IMR-90 (cell line): ENCODE measurements around the gene NCAPD3. TPM values are rescaled to one million over a fixed set of nuclear protein-coding genes. Genes with fewer than 3 reads are reported as not detected.
"Not testable (repeated sequence)": the region's sequence is repeated elsewhere in the genome, so short reads cannot be mapped to it uniquely, and the experiment has no call there.

ENCODE experiments used
- ATAC-seq: fragments of 200-7000 bp; cut with Tn5 transposase; 2 replicates; pipeline ENCODE4 v1.9.1; 2020; ENCODE audit warnings: low read depth, mild to moderate bottlenecking, moderate library complexity
- BruUV-seq: library from RNA; stranded (reverse); fragments of 400-500 nt; replicated peaks from 2 replicates; lab custom pipeline; 2021; lab: Mats Ljungman, UMichigan
- CTCF ChIA-PET: fragments of 300-600 bp; formaldehyde crosslinking; extraction: SDS; loops from one replicate; lab custom pipeline; 2021; ENCODE audit warnings: antibody characterized with exemption; lab: Yijun Ruan, JAX
- POLR2A ChIA-PET: fragments of 300-600 bp; sonication (Branson Sonifier 250); formaldehyde crosslinking; loops from one replicate; lab custom pipeline; 2022; ENCODE audit warnings: antibody characterized with exemption; ENCODE audit not compliant: unreplicated experiment; lab: Charles Lee
- DNase-seq: peaks from one replicate; pipeline ENCODE4 v3.0.0; 2013
- H2AFZ ChIP-seq: replicated peaks from 2 replicates; pipeline ENCODE3; 2013; ENCODE audit warnings: low read length, mild to moderate bottlenecking; ENCODE audit not compliant: poor library complexity
- H2AK5ac ChIP-seq: 2 replicates; pipeline ENCODE4 v1.6.1; 2013; ENCODE audit warnings: low read depth, low read length, inconsistent platforms
- H2AK9ac ChIP-seq: replicated peaks from 2 replicates; pipeline ENCODE3; 2013; ENCODE audit warnings: mild to moderate bottlenecking, low read depth, low read length, moderate library complexity; ENCODE audit not compliant: poor library complexity
- H2BK120ac ChIP-seq: 2 replicates; pipeline ENCODE4 v1.6.1; 2013; ENCODE audit warnings: low read depth, low read length, inconsistent platforms
- H2BK15ac ChIP-seq: 3 replicates; pipeline ENCODE4 v1.6.1; 2013; ENCODE audit warnings: low read depth, low read length, inconsistent platforms
- H2BK20ac ChIP-seq: 2 replicates; pipeline ENCODE4 v1.6.1; 2013; ENCODE audit warnings: low read depth, mild to moderate bottlenecking, inconsistent platforms, low read length, moderate library complexity
- H2BK5ac ChIP-seq: 2 replicates; pipeline ENCODE4 v1.6.1; 2013; ENCODE audit warnings: mild to moderate bottlenecking, low read depth, low read length, inconsistent platforms; ENCODE audit not compliant: poor library complexity, severe bottlenecking
- H3K14ac ChIP-seq: replicated peaks from 2 replicates; pipeline ENCODE4 v1.6.1; 2013; ENCODE audit warnings: low read depth, low read length, inconsistent platforms
- H3K18ac ChIP-seq: 2 replicates; pipeline ENCODE4 v1.6.1; 2013; ENCODE audit warnings: low read depth, low read length, control low read depth
- H3K23ac ChIP-seq: 2 replicates; pipeline ENCODE4 v1.6.1; 2013; ENCODE audit warnings: low read depth, low read length, inconsistent platforms
- H3K27ac ChIP-seq: 2 replicates; pipeline ENCODE4 v1.5.1; 2013; ENCODE audit warnings: mild to moderate bottlenecking, control low read depth, low read length; ENCODE audit not compliant: insufficient read depth
- H3K27me3 ChIP-seq: 2 replicates; pipeline ENCODE4 v1.6.1; 2013; ENCODE audit warnings: low read length; ENCODE audit not compliant: control insufficient read depth, insufficient read depth
- H3K36me3 ChIP-seq: 2 replicates; pipeline ENCODE4 v1.6.1; 2013; ENCODE audit warnings: low read length, mixed read lengths; ENCODE audit not compliant: control insufficient read depth, insufficient read depth
- H3K4ac ChIP-seq: 2 replicates; pipeline ENCODE4 v1.6.1; 2013; ENCODE audit warnings: low read depth, low read length, inconsistent platforms
- H3K4me1 ChIP-seq: 2 replicates; pipeline ENCODE4 v1.6.1; 2013; ENCODE audit warnings: low read length, mixed read lengths; ENCODE audit not compliant: control insufficient read depth, insufficient read depth
- H3K4me2 ChIP-seq: 2 replicates; pipeline ENCODE4 v1.6.1; 2013; ENCODE audit warnings: low read depth, mild to moderate bottlenecking, control low read depth, low read length, moderate library complexity
- H3K4me3 ChIP-seq: 2 replicates; pipeline ENCODE4 v1.5.1; 2013; ENCODE audit warnings: low read depth, mild to moderate bottlenecking, control low read depth, low read length, moderate library complexity; ENCODE audit not compliant: insufficient read depth
- H3K56ac ChIP-seq: 2 replicates; pipeline ENCODE4 v1.6.1; 2013; ENCODE audit warnings: low read length, inconsistent platforms; ENCODE audit not compliant: insufficient read depth; ENCODE audit errors: extremely low read depth
- H3K79me1 ChIP-seq, 2 experiments: 2 replicates each; pipeline ENCODE4 v1.6.1; 2013; ENCODE audit warnings: low read length in 2 of 2, inconsistent platforms in 1 of 2, low read depth in 1 of 2
- H3K9ac ChIP-seq: 2 replicates; pipeline ENCODE4 v1.6.1; 2013; ENCODE audit warnings: low read depth, low read length, control low read depth
- H3K9me1 ChIP-seq: 2 replicates; pipeline ENCODE4 v1.6.1; 2013; ENCODE audit warnings: low read length, inconsistent platforms; ENCODE audit not compliant: insufficient read depth
- H3K9me3 ChIP-seq: 2 replicates; pipeline ENCODE4 v1.6.1; 2013; ENCODE audit warnings: low read length; ENCODE audit not compliant: control insufficient read depth, insufficient read depth
- H4K20me1 ChIP-seq: 2 replicates; pipeline ENCODE4 v1.6.1; 2013; ENCODE audit warnings: low read length, inconsistent platforms; ENCODE audit not compliant: insufficient read depth
- H4K5ac ChIP-seq: 2 replicates; pipeline ENCODE4 v1.6.1; 2013; ENCODE audit warnings: mild to moderate bottlenecking, low read depth, low read length, control low read depth
- H4K8ac ChIP-seq, 2 experiments: 2 replicates each; pipeline ENCODE4 v1.6.1; 2013; ENCODE audit warnings: low read depth in 2 of 2, low read length in 2 of 2, control low read depth in 1 of 2, inconsistent platforms in 1 of 2
- H4K91ac ChIP-seq: 2 replicates; pipeline ENCODE4 v1.6.1; 2013; ENCODE audit warnings: low read depth, low read length, inconsistent platforms; ENCODE audit not compliant: insufficient read depth
- CHD1 ChIP-seq: IDR thresholded peaks from 2 replicates; pipeline ENCODE4 v1.6.1; 2012; ENCODE audit warnings: low read depth, low read length, improper control_type of control experiment
- FOS ChIP-seq: fragments of 150-350 bp; IDR thresholded peaks from 2 replicates; pipeline ENCODE4 v1.6.1; 2016; ENCODE audit warnings: low read depth, low read length
- MAFK ChIP-seq: IDR thresholded peaks from 2 replicates; pipeline ENCODE4 v1.6.1; 2012; ENCODE audit warnings: low read depth, low read length, improper control_type of control experiment
- MXI1 ChIP-seq: IDR thresholded peaks from 2 replicates; pipeline ENCODE4 v1.6.1; 2012; ENCODE audit warnings: low read depth, mild to moderate bottlenecking, low read length, moderate library complexity, borderline replicate concordance
- POLR2A ChIP-seq: IDR thresholded peaks from 2 replicates; pipeline ENCODE4 v1.6.1; 2012; ENCODE audit warnings: mild to moderate bottlenecking, low read depth, low read length
- RAD21 ChIP-seq: IDR thresholded peaks from 2 replicates; pipeline ENCODE4 v1.6.1; 2012; ENCODE audit warnings: low read length, improper control_type of control experiment
- WGBS, 2 experiments: methylation state at CpG; one replicate each; pipeline versions ENCODE4 v1.1.5 to v1.1.7; 2013; ENCODE audit warnings: missing lambda C conversion rate in 2 of 2; ENCODE audit not compliant: insufficient read length in 1 of 2; ENCODE audit errors: extremely low coverage in 2 of 2; 5-methylcytosine and 5-hydroxymethylcytosine counted together
- dilution Hi-C: fragments of 300-500 bp; cut with HindIII; formaldehyde crosslinking; loops from one replicate; pipeline ENCODE4 v1.14.3; 2018; ENCODE audit warnings: low sequenced_read_pairs; ENCODE audit not compliant: unreplicated experiment
- in situ Hi-C: fragments of 300-500 bp; cut with MboI; formaldehyde crosslinking; loops from 3 replicates; pipeline ENCODE4 v1.14.3; 2019; ENCODE audit warnings: low sequenced_read_pairs, inconsistent platforms, mixed read lengths
- intact Hi-C: fragments of 100-400 bp; cut with micrococcal nuclease; formaldehyde crosslinking; loops from 2 replicates; pipeline ENCODE4 v1.10.0; 2022
- polyA plus RNA-seq, 3 experiments: library from polyadenylated mRNA; depleted of rRNA; stranded (reverse); fragments of >200 nt; gene quantifications; 2 replicates each; pipeline ENCODE4 v1.2.3, GENCODE V29; 2012; ENCODE audit warnings: low replicate concordance in 1 of 3
- total RNA-seq: library from RNA; depleted of rRNA; stranded (reverse); fragments of >200 nt; gene quantifications from 2 replicates; pipeline ENCODE4 v1.2.3, GENCODE V29; 2012
- TF ChIP-seq, protein P1 (sequence below): conservative IDR thresholded peaks from 2 replicates; pipeline ENCODE4 v1.5.1; 2012; ENCODE audit warnings: mild to moderate bottlenecking, low read depth, low read length, improper control_type of control experiment

Gene NCAPD3
- total and polyA plus RNA-seq, 2 of the 4 experiments (the other 2 are of a cell fraction), result 18.0 to 19.2 TPM

DNA sequence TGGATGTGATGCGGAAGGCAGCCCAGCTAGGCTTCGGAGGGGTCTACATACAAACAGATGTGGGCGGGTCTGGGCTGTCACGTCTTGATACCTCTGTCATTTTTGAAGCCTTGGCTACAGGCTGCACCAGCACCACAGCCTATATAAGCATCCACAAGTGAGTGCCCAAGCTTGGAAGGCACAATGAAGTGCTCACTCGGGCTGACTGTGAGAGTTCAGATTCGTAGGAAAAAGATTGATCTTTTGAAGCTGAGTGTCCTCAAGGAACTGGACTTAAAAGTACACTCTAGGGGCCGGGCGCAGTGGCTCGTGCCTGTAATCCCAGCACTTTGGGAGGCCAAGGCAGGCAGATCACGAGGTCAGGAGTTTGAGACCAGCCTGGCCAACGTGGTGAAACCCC lies 33.3 kb upstream of the NCAPD3 start:
- Histone ChIP-seq H4K20me1 (no peaks in the 10 kb centered on the region; the same call in 1 of the 2 replicates), H3K9me3 (no peaks in the 10 kb centered on the region), H2BK120ac (no peak overlapping the region), H3K9me1 (no peaks in the 10 kb centered on the region; the same call in 1 of the 2 replicates), H2BK15ac (no peak overlapping the region), H3K4ac (no peak overlapping the region), H3K27ac (no peak overlapping the region), H2AK9ac (no peak overlapping the region), H3K9ac (no peak overlapping the region), H3K23ac (no peak overlapping the region), H2AK5ac (no peak overlapping the region), H2BK5ac (no peak overlapping the region), H4K5ac (no peak overlapping the region), H3K4me2 (no peak overlapping the region), H3K56ac (no peak overlapping the region), H3K27me3 (no peaks in the 10 kb centered on the region), H3K79me1 (peaks cover 5 to 21% of the 10 kb centered on the region in 2 experiments), H2BK20ac (no peak overlapping the region), H3K14ac (no peak overlapping the region), H3K4me3 (no peak overlapping the region), H2AFZ (no peak overlapping the region), H3K4me1 (no peaks in the 10 kb centered on the region; the same call in 1 of the 2 replicates), H4K8ac (no peak overlapping the region), H3K18ac (no peak overlapping the region), H3K36me3 (peaks cover 29% of the 10 kb centered on the region), H4K91ac (no peak overlapping the region)
- WGBS, 2 experiments, result 89% methylated on average over 6 of the region's 11 CpGs; no CpG with 5 or more reads in 1 of the 2 experiments
- in situ Hi-C loops (loop anchor here (10.0 kb wide), 1 partner anchor 212 kb away; no protein-coding TSS in a partner anchor), intact Hi-C loops (loop anchor here (10.0 kb wide), 1 partner anchor 212 kb away; no protein-coding TSS in a partner anchor), dilution Hi-C loops (no loop called here)
- BruUV-seq, result no TSS peak
- no peak for DNase-seq
- ChIA-PET POLR2A (no interaction called here), CTCF (no interaction called here)
- TF ChIP-seq MAFK (no peak), RAD21 (no peak), FOS (no peak), CHD1 (no peak), MXI1 (no peak), POLR2A (no peak)
- TF ChIP-seq, protein P1, sequence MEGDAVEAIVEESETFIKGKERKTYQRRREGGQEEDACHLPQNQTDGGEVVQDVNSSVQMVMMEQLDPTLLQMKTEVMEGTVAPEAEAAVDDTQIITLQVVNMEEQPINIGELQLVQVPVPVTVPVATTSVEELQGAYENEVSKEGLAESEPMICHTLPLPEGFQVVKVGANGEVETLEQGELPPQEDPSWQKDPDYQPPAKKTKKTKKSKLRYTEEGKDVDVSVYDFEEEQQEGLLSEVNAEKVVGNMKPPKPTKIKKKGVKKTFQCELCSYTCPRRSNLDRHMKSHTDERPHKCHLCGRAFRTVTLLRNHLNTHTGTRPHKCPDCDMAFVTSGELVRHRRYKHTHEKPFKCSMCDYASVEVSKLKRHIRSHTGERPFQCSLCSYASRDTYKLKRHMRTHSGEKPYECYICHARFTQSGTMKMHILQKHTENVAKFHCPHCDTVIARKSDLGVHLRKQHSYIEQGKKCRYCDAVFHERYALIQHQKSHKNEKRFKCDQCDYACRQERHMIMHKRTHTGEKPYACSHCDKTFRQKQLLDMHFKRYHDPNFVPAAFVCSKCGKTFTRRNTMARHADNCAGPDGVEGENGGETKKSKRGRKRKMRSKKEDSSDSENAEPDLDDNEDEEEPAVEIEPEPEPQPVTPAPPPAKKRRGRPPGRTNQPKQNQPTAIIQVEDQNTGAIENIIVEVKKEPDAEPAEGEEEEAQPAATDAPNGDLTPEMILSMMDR, result no peak
- ATAC-seq, result no peak

DNA sequence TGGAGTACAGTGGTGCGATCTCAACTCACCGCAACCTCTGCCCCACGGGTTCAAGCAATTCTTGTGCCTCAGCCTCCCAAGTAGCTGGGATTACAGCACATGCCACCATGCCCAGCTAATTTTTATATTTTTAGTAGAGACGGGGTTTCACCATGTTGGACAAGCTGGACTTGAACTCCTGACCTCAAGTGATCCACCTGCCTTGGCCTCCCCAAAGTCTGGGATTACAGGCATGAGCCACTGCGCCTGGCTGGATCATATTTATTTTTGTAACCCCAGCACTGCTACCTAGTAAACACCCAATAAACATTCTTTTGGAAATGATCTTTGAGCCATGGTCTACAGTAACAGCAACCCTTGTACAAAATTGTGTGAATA lies 31.4 kb upstream of the NCAPD3 start:
- ATAC-seq, H4K20me1 ChIP-seq, H3K14ac ChIP-seq, H4K91ac ChIP-seq, H3K4me3 ChIP-seq, H4K8ac ChIP-seq, CTCF ChIA-PET, H3K56ac ChIP-seq, H2BK20ac ChIP-seq, DNase-seq, H3K9me3 ChIP-seq, H2AK5ac ChIP-seq, H2AK9ac ChIP-seq, H3K23ac ChIP-seq, dilution Hi-C loops, H3K4me1 ChIP-seq, H3K27me3 ChIP-seq, H3K27ac ChIP-seq, H2BK15ac ChIP-seq, H2AFZ ChIP-seq, H3K9ac ChIP-seq, H4K5ac ChIP-seq, H3K4me2 ChIP-seq, POLR2A ChIA-PET, H2BK120ac ChIP-seq, H3K18ac ChIP-seq, H3K9me1 ChIP-seq, H3K4ac ChIP-seq, H2BK5ac ChIP-seq: not testable (repeated sequence)
- intact Hi-C loops, result loop anchor here (10.0 kb wide), 1 partner anchor 210 kb away; no protein-coding TSS in a partner anchor
- peaks cover 23% of the 10 kb centered on the region for H3K36me3 ChIP-seq
- H3K79me1 ChIP-seq, result peaks cover 11 to 28% of the 10 kb centered on the region in 2 experiments
- in situ Hi-C loops, result loop anchor here (10.0 kb wide), 1 partner anchor 210 kb away; no protein-coding TSS in a partner anchor
- TSS peak; percentile 20 for BruUV-seq
- WGBS, 2 experiments, result 92% methylated on average over 2 of the region's 5 CpGs; no CpG with 5 or more reads in 1 of the 2 experiments
